Activated CD4-positive, alpha-beta T cell treated with anti-CD3 and anti-CD28 coated beads, Interleukin-2, amount 50 U/mL, for 48 hours (primary cell): ENCODE data around the gene PLAGL2.

Experiments
- DNase-seq, 2 experiments: peaks; one replicate each; pipeline ENCODE4 v3.0.0-alpha.2; 2020

The PLAGL2 gene

GRCh38 chr20:32149566-32150170 lies 57.9 kb downstream of the PLAGL2 start:
- no peak for DNase-seq

GRCh38 chr20:32144898-32145662 lies 62.5 kb downstream of the PLAGL2 start:
- DNase-seq: no peak

- DNase-seq: no peak
Observed at GRCh38 chr20:32142991-32143390, 64.6 kb downstream of the PLAGL2 start.
